HG02852 (cell line): ENCODE data around the gene TMEM259.

Experiments
- ATAC-seq: cut with Tn5 transposase; IDR thresholded peaks from one replicate; pipeline ENCODE4 v1.9.1; 2021; ENCODE audit warnings: mild to moderate bottlenecking, moderate library complexity; ENCODE audit not compliant: unreplicated experiment

TMEM259 gene

DNA sequence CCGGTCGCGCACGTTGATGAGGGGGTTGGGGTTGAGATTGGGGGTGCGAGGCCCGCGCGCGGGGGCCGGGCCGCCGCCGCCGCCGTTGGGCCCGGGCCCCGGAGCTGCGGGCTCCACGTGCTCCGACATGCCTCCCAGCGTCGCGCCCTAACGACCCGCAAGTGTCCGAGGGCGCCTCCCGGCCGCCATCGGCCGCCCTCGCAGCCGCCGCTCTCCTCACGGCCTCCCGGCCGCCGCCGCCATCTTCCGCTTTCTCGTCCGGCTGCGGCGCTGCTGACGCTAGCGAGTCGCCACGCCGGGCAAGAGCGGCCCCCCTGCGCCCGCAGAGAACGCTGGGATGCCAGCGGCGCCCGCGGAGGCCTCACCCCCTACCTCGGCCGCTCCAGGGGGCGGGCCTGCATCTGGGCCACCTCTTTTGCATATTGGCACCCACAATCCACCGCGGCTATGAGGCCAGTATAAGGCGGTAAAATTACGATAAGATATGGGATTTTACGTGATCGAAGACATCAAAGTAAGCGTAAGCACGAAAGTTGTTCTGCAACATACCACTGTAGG lies at the start of gene TMEM259:
TSS of gene TMEM259 (minus strand) at position 256 of the 558 bp plus-strand sequence. CDS start at position 129, 127 bp downstream.
- peak; percentile 76 for ATAC-seq

DNA sequence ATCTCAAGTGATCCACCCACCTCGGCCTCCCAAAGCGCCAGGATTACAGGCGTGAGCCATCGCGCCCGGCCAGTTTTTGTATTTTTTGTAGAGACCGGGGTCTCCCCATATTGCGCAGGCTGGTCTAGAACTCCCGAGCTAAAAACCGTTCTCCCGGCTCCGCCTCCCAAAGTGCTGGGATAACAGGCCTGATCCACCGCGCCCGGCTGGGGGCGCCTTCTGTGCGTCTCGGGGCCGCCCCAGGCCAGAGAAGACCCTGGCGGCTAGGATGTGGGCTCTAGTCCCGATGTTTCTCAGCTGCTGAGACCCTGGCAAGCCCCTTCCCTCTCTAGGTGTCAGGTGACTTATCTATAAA lies 49.6 kb upstream of the TMEM259 start:
- no peak for ATAC-seq

GRCh38 chr19:1069009-1069779 lies 48.3 kb upstream of the TMEM259 start:
- ATAC-seq, result no peak

- ATAC-seq, result no peak
Measured at GRCh38 chr19:1068009-1069001, 47.4 kb upstream of the TMEM259 start.

DNA sequence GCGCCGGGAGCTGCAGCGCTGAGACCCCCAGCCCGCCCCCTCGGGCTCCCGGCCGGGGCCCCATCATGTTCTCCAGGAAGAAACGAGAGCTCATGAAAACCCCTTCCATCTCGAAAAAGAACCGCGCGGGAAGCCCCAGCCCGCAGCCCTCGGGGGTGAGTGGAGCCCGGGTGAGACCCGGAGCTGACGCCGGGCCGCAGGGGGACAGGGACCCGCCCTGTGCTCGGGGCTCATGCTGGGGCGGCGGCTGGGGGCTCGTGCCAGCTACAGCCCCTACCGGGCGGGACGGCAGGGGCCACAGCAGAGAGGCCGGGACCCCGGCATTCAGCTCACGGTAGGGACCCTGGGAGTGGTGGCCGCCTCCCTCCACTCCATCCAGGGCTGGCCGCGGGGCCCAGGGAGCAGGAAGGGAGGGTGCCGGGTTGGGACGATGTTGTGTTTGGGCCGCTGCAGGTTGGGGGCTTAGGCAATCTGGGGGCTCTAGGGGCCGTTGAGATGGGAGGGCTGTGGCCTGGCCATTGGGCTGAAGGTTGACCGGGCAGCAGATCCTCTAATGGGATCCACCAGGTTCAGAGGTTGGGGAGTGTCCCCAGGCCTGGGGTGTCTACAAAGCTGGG lies 46.5 kb upstream of the TMEM259 start:
- no peak for ATAC-seq

DNA sequence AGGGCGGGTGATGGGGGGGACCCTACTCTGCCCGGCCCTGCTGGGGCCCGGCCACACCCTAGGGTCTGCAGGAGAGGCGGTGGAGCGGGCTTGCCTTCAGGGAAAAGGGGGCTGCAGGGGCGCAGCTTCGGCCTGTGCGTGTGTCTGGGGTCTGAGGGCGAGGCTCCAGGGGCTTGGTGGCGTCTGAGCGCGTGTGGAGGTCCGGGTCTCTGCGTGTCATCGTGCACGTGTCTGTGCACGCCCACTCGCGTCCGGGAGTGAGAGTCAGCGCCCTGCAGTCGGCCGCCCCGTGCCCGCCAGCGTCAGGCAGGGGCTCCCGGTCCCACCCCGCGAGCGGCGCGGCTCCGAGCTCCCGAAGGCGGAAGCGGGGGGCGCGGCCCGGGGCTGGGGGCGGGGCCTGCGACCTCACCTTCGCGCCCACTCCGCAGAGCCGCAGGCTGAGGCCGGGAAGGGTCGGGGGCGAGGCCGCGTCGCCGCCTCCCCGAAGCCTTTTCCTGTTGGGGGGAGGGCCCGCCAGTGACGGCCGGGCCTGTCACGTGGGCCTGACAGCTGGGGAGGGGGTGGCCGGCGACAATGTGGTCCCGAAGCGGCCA lies 45.9 kb upstream of the TMEM259 start, which contains the start of gene ARHGAP45:
TSS of gene ARHGAP45 (plus strand) at position 420 of the 593 bp plus-strand sequence. CDS start 239 bp downstream, outside the sequence.
- ATAC-seq, result no peak

- no peak for ATAC-seq
Measured at GRCh38 chr19:1066251-1066747, 45.4 kb upstream of the TMEM259 start.

- no peak for ATAC-seq
Measured at GRCh38 chr19:1065606-1066109, 44.7 kb upstream of the TMEM259 start.

- ATAC-seq, result no peak
Measured at GRCh38 chr19:1064661-1065605, 44.0 kb upstream of the TMEM259 start.

- no peak for ATAC-seq
Measured at GRCh38 chr19:1063909-1064660, 43.2 kb upstream of the TMEM259 start.

DNA sequence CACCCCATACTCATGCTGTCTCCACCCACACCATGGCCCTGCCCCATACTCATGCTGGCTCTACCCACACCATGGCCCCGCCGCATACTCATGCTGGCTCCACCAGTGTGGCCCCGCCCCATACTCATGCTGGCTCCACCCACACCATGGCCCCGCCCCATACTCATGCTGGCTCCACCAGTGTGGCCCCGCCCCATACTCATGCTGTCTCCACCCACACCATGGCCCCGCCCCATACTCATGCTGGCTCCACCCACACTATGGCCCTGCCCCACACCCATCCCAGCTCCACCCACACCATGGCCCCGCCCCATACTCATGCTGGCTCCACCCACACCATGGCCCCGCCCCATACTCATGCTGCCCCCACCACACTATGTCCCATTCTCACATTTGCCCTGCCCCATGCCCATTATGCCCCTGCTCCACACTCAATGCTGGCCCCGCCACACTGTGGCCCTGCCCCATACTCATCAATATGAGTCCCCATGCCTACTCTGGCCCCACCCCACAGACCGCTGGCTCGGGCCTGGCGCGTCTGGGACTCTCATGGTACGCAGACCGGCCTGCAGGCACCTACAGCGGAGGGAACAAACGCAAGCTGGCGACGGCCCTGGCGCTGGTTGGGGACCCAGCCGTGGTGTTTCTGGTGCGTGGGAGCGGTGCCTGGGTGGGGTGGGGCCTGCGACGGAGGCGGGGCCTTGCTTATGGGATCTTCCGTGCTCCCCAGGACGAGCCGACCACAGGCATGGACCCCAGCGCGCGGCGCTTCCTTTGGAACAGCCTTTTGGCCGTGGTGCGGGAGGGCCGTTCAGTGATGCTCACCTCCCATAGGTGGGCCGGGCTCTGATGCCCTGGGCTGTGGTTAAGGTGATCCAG lies 42.3 kb upstream of the TMEM259 start:
- ATAC-seq, result no peak

DNA sequence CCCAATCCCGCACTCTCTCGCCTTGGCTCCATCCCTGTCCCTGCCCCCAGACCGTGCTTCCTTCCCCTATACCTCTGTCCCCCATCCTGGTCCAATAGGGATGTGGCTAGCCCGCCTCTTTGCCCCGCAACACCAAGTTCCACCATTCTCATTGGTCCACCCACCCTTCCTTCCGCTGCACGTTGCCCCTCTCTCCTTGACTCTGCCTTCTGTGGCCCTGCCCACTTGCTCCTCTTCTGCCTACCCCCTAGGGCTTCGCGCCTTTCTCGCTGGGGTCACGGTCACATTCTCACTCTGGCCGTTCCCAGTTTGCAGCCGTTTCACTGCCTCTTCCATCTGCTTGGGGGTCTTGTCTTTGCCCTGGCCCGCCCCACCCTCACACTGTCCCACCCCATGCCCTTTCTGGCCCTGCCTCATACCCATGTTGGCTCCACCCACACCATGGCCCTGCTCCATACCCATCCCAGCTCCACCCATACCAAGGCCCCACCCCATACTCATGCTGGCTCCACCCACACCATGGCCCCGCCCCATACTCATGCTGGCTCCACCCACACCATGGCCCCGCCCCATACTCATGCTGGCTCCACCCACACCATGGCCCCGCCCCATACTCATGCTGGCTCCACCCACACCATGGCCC lies 41.6 kb upstream of the TMEM259 start:
- no peak for ATAC-seq

DNA sequence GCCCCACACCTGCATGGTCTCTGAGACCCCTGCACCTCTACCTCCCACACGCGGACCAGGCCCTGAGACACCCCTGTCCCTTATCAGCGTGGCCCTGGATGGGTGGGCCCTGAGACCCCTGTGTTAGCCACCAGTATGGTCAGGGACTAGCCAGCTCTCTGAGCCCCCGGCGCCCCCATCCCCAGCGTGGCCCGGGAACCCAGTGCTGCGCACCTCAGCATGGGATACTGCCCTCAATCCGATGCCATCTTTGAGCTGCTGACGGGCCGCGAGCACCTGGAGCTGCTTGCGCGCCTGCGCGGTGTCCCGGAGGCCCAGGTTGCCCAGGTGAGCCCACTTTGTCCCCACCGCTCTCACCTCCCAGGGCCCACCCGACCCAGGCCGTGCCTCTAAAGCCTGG lies 41.1 kb upstream of the TMEM259 start:
- ATAC-seq, result no peak

GRCh38 chr19:1060689-1061088 lies 39.8 kb upstream of the TMEM259 start:
- ATAC-seq, result no peak

DNA sequence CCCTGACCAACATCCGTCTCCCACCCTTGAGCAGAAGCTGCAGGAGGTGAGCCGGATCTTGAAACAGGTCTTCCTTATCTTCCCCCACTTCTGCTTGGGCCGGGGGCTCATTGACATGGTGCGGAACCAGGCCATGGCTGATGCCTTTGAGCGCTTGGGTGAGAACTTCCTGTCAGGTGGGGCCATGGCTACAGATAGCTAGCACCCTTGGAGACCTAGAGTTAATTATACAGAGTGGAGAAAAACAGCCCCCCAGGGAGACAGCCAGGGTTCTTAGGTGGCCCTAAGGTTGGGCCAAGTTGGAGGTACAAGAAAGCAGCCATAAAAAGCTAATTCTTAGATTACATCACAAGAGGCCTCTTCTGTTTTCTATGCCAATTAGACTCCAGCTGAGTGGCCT lies 37.2 kb upstream of the TMEM259 start:
- no peak for ATAC-seq

GRCh38 chr19:1057176-1057855 lies 36.4 kb upstream of the TMEM259 start:
- ATAC-seq, result no peak
